ENCODE data around the gene PLAAT2. TPM values are rescaled to one million over a fixed set of nuclear protein-coding genes. Genes with fewer than 3 reads are reported as not detected.
"Not testable (repeated sequence)": the region's sequence is repeated elsewhere in the genome, so short reads cannot be mapped to it uniquely, and the experiment has no call there.

PLAAT2 gene
- total RNA-seq: not detected

DNA sequence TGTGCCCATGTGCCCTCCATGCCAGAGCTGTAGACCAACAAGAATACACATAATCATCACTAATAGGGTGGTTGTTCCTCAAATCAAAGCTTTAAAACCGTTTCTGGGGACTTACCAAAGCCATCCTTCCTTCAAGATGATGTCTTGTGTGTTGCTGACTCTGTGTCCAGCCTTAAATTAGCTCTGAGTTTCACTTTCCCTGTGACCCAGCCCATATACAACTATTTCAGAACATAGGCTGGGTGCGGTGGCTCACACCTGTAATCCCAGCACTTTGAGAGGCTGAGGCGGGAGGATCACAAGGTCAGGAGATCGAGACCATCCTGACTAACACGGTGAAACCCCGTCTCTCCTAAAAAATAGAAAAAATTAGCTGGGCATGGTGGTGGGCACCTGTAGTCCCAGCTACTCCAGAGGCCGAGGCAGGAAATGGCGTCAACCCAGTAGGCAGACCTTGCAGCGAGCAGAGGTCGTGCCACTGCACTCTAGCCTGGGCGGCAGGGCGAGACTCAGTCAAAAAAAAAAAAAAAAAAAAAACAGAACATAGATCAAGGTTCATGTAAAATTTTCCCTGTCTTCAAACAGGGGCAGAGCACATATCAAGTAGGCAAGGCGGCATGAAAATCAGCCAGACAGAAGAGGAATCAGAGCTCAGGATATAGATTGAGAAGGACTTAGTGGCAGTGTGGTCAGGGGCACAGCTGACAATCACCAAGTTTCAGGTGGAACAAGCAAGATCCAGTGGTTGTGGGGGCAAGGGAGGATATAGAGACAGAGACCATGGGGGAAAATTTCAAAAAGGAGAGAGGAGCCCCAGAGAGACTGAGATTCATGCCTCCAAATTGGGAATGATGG, at the start of gene PLAAT2:
Gene PLAAT2 (minus strand): TSS at position 179 of the 855 bp plus-strand sequence. CDS start 55 bp downstream, at position 124.
- H3K9me3 ChIP-seq (ENCODE audit: low read depth, low read length): no peaks in the 10 kb centered on the region
- peaks cover 49% of the 10 kb centered on the region for H3K4me1 ChIP-seq (ENCODE audit: insufficient read depth, low read length)
- H3K27me3 ChIP-seq (ENCODE audit: insufficient read depth, low read length): no peaks in the 10 kb centered on the region
- H3K4me3 ChIP-seq (ENCODE audit: low read length): no peak within 1 kb of the TSS

DNA sequence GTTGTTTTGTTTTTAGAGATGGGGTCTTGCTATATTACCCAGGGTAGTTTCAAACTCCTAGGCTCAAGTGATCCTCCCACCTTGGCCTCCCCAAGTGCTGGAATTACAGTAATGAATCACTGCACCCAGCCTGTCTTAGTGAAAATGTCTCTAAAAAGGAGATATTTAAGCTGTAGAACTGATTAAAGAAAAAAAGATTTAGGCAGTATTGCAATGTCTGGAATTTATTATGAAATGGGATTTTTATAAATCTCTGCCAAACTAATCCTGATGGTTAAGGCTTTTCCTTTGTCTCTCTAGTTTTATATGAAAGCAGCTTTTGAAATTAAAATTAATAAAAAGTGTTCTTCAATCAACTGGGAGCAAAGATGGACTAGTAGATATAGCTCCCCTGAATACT, 49.0 kb upstream of the PLAAT2 start:
- no peak overlapping the region for H3K4me3 ChIP-seq (ENCODE audit: low read length)
- H3K9me3 ChIP-seq (ENCODE audit: low read depth, low read length): no peaks in the 10 kb centered on the region
- H3K27me3 ChIP-seq (ENCODE audit: insufficient read depth, low read length): peaks cover 11% of the 10 kb centered on the region
- peaks cover 35% of the 10 kb centered on the region for H3K4me1 ChIP-seq (ENCODE audit: insufficient read depth, low read length)

DNA sequence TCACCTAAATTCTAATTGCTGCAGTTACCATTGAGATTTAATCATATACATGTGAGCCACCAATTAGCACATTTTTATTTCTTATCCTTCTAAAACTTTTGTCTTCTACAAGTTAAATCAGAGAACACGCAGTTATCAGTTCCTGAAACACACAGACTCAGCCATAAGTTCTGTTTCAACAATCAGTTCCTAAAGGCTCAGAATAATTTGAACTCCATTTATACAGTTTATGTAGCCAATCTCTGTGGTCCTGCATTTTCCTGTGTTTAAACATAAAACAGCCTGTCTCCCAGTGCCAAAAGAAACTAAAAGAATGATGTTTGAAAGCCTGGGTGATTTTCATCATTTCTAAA, 48.2 kb upstream of the PLAAT2 start:
- peaks cover 33% of the 10 kb centered on the region for H3K4me1 ChIP-seq (ENCODE audit: insufficient read depth, low read length)
- H3K9me3 ChIP-seq (ENCODE audit: low read depth, low read length): no peaks in the 10 kb centered on the region
- peaks cover 11% of the 10 kb centered on the region for H3K27me3 ChIP-seq (ENCODE audit: insufficient read depth, low read length)
- H3K4me3 ChIP-seq (ENCODE audit: low read length): no peak overlapping the region

DNA sequence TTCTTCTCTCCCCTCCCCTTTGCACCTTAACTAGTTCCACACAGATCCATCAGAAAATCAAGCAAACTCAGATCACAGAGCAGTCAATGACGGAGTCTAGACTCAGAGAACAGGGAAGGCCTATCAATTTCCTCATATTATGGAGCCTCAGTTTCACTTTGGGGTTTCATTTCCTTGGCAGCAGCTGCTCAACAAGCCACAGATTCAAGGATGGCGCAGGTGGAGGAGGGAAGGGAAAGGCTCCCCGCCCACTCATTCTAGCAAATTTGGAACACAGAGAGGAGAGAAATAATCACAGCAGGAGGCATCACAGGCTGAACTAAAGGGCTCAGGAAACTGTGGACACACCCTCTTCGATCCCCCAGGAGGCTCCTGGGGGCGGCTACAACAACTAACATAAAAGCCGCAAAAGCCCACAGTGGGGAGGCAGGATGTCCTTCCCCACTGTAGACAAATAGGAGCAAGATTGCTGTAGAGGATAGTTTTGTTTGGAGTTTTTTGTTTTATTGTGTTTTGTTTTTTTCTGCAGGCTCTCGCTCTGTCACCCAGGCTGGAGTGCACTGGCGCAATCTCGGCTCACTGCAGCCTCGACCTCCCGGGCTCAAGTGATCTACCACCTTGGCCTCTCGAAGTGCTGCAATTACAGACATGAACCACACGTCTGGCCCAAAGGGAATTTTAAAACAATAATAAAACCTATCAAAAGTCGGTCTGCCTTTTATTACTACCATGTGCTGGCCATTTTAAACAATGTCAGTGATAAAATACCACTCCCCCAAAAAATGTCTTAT, 47.6 kb upstream of the PLAAT2 start:
- no peaks in the 10 kb centered on the region for H3K9me3 ChIP-seq (ENCODE audit: low read depth, low read length)
- H3K4me3 ChIP-seq (ENCODE audit: low read length): no peak overlapping the region
- H3K4me1 ChIP-seq (ENCODE audit: insufficient read depth, low read length): peaks cover 33% of the 10 kb centered on the region
- H3K27me3 ChIP-seq (ENCODE audit: insufficient read depth, low read length): peaks cover 11% of the 10 kb centered on the region

DNA sequence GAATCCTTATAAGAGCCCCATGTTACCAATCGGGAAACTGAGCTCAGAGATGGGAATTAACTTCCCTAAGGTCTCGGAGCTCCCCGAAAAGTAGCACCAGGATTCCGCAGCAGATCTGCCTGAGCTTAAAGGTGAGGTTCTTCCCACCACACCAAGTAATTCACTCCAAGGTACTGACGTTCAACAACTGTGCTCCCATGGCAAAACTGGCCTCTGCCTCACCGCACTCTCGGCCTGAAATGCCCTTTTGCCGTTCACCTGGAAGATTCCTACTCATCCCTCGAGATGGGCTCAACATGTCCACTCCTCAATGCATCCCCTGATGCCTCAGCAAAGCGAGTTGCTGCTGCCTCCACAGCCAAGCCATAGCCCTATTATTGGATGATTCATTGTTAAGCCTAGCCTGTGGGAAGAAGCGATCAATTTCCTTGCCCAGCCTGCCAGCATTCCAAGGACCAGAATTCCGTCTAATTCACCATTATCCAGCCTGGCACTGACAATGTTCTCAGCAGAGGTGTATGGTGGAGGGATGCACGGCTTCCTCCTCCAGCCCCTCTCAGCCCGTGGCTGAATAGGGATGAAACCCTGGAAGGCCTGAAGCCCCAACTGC, 46.9 kb upstream of the PLAAT2 start:
- peaks cover 11% of the 10 kb centered on the region for H3K27me3 ChIP-seq (ENCODE audit: insufficient read depth, low read length)
- peaks cover 33% of the 10 kb centered on the region for H3K4me1 ChIP-seq (ENCODE audit: insufficient read depth, low read length)
- H3K4me3 ChIP-seq (ENCODE audit: low read length): no peak overlapping the region
- H3K9me3 ChIP-seq (ENCODE audit: low read depth, low read length): no peaks in the 10 kb centered on the region

DNA sequence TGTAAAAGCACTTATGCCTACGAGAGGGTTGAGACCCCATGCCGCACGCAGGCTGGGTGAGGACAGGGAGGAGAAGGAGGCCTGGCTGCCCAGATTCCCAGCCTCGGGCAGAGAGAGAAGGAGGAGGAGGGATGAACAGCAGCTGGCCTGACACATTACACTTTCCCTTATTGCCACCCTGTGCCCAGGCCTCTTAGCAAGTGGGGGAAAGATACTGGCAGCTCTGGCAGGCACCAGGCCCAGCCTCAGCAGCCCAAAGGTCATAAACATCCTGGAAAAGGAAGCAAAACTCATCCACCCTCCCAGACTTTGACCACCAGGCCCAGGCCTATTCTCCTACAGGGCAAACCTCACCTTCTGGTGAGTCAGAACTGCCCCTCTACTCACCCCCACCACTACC, 46.4 kb upstream of the PLAAT2 start:
- Histone ChIP-seq H3K27me3 (ENCODE audit: insufficient read depth, low read length) (peaks cover 11% of the 10 kb centered on the region), H3K9me3 (ENCODE audit: low read depth, low read length) (no peaks in the 10 kb centered on the region), H3K4me3 (ENCODE audit: low read length) (no peak overlapping the region)

DNA sequence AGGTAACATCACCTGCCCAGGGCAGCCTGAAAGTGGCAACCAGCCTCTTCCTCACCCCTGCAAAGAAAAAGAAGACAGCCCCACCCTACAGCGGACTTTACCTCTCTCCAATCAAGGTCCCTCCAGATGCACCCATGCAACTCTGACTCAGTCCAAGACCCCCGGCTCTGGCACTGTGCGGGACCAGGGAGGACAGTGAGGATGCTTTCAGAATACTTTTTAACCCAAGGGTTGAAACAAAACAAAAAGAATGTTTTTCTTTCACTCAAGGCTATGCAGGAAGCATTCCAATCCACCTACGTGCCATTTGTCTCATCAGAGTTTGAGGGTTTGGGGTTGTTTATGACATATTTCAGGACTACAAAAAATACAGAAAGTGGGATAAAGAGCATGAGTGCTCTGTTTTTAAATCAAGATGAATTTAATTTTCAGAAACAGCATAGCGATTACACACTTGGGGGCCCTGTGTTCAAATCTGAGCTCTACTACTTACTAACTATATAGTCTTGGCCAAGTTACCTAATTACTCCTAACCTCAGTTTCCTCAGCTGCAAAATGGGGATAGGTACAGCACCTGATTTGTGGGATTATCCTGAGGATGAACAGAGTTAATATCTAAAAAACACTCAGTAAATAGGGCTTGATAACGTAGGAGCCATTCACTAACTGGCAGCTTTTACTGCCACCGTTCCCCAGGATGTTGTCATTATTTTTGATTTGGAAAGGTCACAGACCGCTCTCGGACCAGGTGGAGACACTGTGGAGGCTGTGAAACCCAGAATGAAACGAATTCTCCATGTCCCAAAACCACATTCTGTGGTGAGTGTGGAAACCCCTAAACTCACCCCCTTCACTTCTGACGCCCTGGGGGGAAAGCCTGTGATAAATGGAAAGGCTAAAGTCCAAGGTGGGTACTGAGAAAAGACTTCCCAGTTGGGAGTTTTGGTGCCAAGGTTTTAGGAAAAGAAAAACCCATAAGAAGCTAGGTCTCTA, 45.5 kb upstream of the PLAAT2 start:
- peaks cover 21% of the 10 kb centered on the region for H3K4me1 ChIP-seq (ENCODE audit: insufficient read depth, low read length)
- no peak overlapping the region for H3K4me3 ChIP-seq (ENCODE audit: low read length)
- H3K9me3 ChIP-seq (ENCODE audit: low read depth, low read length): no peaks in the 10 kb centered on the region
- H3K27me3 ChIP-seq (ENCODE audit: insufficient read depth, low read length): peaks cover 8% of the 10 kb centered on the region

More for the DNA sequence above, 46.4 kb upstream of the PLAAT2 start:
- H3K4me1 ChIP-seq (ENCODE audit: insufficient read depth, low read length): peaks cover 30% of the 10 kb centered on the region

DNA sequence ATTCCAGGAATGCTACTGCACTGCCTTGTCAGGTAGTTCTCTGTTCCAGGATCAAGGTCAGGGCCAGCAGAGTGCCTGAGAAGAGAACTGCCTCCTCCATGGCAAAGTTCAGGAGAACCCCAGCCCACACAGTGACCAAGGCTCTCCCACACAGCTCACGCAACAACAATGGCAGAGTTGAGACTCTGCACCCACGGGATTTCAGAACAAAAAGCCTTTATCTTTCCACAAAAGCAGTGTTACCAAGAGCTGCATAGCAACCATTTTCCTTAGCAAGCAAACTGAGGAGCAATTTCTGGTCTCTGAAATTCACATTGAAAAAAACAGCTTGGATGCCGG, 40.0 kb upstream of the PLAAT2 start:
- Histone ChIP-seq H3K9me3 (ENCODE audit: low read depth, low read length) (no peaks in the 10 kb centered on the region), H3K4me1 (ENCODE audit: insufficient read depth, low read length) (no peaks in the 10 kb centered on the region), H3K4me3 (ENCODE audit: low read length) (no peak overlapping the region), H3K27me3 (ENCODE audit: insufficient read depth, low read length) (no peaks in the 10 kb centered on the region)

DNA sequence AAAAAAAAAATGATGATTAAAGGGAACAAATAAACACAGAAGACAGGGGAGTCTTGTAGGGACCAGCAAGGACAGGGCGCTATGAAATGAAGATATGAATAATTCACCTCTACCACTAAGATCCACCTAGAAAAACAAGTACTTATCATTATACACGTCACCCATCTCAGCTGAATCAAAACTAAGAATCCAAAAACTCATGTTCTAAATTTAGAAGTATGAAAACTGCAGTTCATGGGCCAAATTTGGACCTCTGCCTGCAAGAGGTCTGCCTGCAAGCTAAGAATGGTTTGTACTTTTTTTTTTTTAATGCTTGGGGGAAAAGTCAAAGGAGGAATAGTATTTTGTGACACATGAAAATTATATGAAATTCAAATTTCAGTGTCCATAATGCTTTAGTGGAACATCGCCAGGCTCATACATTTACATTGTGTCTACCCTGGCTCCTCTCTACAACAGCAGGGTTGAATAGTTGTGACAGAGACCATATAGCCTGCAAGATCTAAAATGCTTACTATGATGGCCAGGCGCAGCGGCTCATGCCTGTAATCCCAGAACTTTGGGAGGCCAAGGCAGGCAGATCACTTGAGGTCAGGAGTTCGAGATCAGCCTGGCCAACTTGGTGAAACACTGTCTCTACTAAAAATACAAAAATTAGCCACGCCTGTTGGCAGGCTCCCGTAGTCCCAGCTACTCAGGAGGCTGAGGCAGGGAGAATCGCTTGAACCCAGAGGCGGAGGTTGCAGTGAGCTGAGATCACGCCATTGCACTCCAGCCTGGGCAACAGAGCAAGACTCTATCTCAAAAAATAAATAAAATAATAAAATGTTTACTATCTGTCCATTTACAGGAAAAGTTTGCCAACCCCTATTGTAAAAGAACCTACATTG, 39.4 kb upstream of the PLAAT2 start:
- H3K4me3 ChIP-seq (ENCODE audit: low read length); H3K4me1 ChIP-seq (ENCODE audit: insufficient read depth, low read length); H3K9me3 ChIP-seq (ENCODE audit: low read depth, low read length); H3K27me3 ChIP-seq (ENCODE audit: insufficient read depth, low read length): not testable (repeated sequence)

DNA sequence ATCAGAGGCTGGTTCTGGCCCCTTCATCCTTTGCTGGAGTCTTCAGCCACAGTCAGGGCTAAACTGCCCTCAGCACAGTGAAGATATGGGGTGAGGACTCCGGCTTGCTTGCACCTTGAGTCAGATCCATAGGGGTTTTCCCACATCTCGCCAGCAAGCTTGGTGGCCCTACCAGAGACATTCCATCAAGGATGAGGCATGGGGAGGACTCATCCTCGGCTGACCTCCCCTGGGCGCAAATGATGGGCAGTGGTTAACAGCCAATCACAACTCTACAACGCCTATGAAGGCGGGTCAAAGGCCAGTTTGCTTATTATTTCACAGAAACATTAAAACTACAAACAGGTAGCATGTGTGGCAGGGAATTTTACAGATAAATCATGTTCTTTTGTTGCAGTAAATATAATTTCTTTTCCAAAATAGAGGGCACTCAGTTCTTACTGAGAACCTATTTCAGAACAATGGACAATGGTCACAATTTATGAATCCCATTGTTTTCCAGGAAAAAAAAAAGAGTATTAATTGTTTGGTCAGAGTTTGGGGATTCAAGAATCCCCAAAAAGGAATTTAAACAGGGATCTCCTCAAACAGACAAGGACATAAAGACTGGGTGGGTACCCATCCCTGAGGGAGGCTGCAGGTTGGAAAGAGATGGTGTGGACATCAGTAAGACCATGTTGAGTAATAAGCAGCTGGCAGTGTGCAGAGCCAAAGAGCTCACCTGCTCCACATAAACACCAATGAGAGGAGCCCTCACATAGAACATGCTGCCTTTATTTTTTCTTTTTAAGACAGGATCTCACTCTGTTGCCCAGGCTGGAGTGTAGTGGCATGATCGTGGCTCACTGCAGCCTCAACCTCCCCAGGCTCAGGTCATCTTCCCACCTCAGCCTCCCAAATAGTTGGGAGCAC, 36.3 kb upstream of the PLAAT2 start:
- Histone ChIP-seq H3K4me3 (ENCODE audit: low read length) (no peak overlapping the region), H3K9me3 (ENCODE audit: low read depth, low read length) (no peaks in the 10 kb centered on the region), H3K4me1 (ENCODE audit: insufficient read depth, low read length) (no peaks in the 10 kb centered on the region), H3K27me3 (ENCODE audit: insufficient read depth, low read length) (no peaks in the 10 kb centered on the region)

DNA sequence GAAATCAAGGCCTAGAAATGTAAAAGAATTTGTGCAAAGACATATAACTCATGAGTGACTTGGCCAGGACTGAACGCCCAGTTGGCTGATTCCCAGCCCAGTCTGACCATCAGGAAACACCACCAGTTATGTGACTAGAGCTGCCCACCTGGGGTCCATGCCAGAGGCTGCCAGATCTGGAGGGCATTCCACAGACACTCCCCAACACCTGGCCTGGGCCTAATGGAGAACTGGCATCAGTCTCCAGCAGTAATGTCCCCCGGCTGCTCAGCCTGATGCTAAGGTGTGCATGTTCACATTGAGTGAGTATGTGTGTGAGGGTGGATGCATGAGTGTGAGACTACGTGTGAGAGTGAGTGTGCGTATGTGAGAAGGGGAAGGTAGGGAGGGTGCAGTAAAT, 35.4 kb upstream of the PLAAT2 start:
- Histone ChIP-seq H3K27me3 (ENCODE audit: insufficient read depth, low read length) (no peaks in the 10 kb centered on the region), H3K4me1 (ENCODE audit: insufficient read depth, low read length) (no peaks in the 10 kb centered on the region), H3K9me3 (ENCODE audit: low read depth, low read length) (no peaks in the 10 kb centered on the region), H3K4me3 (ENCODE audit: low read length) (no peak overlapping the region)

DNA sequence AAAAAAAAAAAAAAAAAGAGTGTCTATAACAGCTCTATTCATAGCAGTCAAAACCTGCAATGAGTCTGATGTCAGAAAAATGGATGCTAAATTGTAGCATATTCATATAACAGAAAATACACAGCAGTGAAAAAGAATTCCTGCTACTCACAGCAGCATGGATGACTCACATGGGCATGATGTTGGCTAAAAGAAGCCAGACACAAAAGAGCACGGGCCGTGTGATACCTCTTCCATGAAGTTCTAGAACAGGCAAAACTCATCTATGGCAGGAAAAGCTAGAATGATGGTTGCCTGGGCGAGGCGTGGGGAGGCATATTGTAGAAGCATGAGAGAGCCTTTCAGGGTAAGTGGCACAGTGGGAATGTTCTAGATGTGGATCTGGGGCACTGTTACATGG, 32.1 kb upstream of the PLAAT2 start:
- H3K4me1 ChIP-seq (ENCODE audit: insufficient read depth, low read length): no peaks in the 10 kb centered on the region
- no peaks in the 10 kb centered on the region for H3K27me3 ChIP-seq (ENCODE audit: insufficient read depth, low read length)
- H3K9me3 ChIP-seq (ENCODE audit: low read depth, low read length): no peaks in the 10 kb centered on the region
- no peak overlapping the region for H3K4me3 ChIP-seq (ENCODE audit: low read length)

DNA sequence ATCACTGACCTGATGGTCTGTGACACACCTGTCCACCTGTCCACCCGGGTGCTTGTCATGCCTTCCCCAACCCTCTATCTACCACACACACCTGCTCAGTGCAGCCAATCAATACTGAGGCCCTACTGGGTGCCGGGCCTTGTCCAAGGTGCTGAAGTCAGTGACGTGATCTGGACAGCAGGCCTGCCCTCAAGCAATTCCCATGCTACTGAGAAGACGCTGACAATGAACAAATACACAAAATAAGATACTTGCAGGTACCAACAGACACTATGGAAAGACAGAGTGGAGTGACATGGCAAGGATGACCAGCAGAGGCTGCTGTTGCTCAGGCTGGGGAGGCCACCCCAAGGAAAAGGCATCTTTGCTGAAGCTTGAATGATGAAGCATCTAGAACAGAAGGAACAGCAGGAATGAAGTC, 29.8 kb upstream of the PLAAT2 start:
- H3K4me3 ChIP-seq (ENCODE audit: low read length): no peak overlapping the region
- no peaks in the 10 kb centered on the region for H3K4me1 ChIP-seq (ENCODE audit: insufficient read depth, low read length)
- H3K9me3 ChIP-seq (ENCODE audit: low read depth, low read length): no peaks in the 10 kb centered on the region
- no peaks in the 10 kb centered on the region for H3K27me3 ChIP-seq (ENCODE audit: insufficient read depth, low read length)
